DOHH2 (cell line): Measurements from ENCODE around the gene MCC.

Experiments used
- H3F3A ChIP-seq: fragments of 200-600 bp; sonication (generic), shearing (Covaris generic); 2 replicates; pipeline ENCODE4 v1.6.0; 2016; ENCODE audit warnings: antibody characterized with exemption, mild to moderate bottlenecking; ENCODE audit not compliant: control insufficient read depth, insufficient read depth
- H3K27ac ChIP-seq: fragments of 200-600 bp; sonication (generic); 2 replicates; pipeline ENCODE4 v1.5.1; 2014; ENCODE audit warnings: low read depth, mild to moderate bottlenecking, low read length, moderate library complexity
- H3K27me3 ChIP-seq: fragments of 200-600 bp; sonication (generic); 2 replicates; pipeline ENCODE4 v1.6.1; 2014; ENCODE audit warnings: mild to moderate bottlenecking, low read length, mixed read lengths; ENCODE audit not compliant: control insufficient read depth
- H3K36me3 ChIP-seq: fragments of 200-600 bp; sonication (generic); 2 replicates; pipeline ENCODE4 v1.6.1; 2014; ENCODE audit warnings: mild to moderate bottlenecking, low read length, moderate library complexity, mixed read lengths; ENCODE audit not compliant: control insufficient read depth
- H3K4me1 ChIP-seq: fragments of 200-600 bp; sonication (generic); 2 replicates; pipeline ENCODE4 v1.6.1; 2014; ENCODE audit warnings: mild to moderate bottlenecking, low read length, mixed read lengths; ENCODE audit not compliant: control insufficient read depth
- H3K4me2 ChIP-seq: fragments of 200-600 bp; sonication (generic); 2 replicates; pipeline ENCODE4 v1.6.0; 2014; ENCODE audit warnings: mild to moderate bottlenecking, low read length, moderate library complexity
- H3K4me3 ChIP-seq: fragments of 200-600 bp; sonication (generic); 2 replicates; pipeline ENCODE4 v1.5.1; 2014; ENCODE audit warnings: mild to moderate bottlenecking, low read length, mixed read lengths
- H3K79me2 ChIP-seq: fragments of 200-600 bp; sonication (generic); 2 replicates; pipeline ENCODE4 v1.6.1; 2014; ENCODE audit warnings: mild to moderate bottlenecking, low read length, mixed read lengths; ENCODE audit not compliant: control insufficient read depth
- H3K9me2 ChIP-seq: fragments of 200-600 bp; sonication (generic); replicated peaks from 2 replicates; pipeline ENCODE4 v1.6.1; 2014; ENCODE audit warnings: mild to moderate bottlenecking, low read length, mixed read lengths; ENCODE audit not compliant: control insufficient read depth
- H3K9me3 ChIP-seq: fragments of 200-600 bp; sonication (generic); 2 replicates; pipeline ENCODE4 v1.6.1; 2014; ENCODE audit warnings: antibody characterized with exemption, low read length, mixed read lengths; ENCODE audit not compliant: control insufficient read depth, insufficient read depth
- H4K20me1 ChIP-seq: fragments of 200-600 bp; sonication (generic); 2 replicates; pipeline ENCODE4 v1.6.0; 2014; ENCODE audit warnings: low read depth, mild to moderate bottlenecking, antibody characterized with exemption, low read length, moderate library complexity; ENCODE audit not compliant: control insufficient read depth, insufficient read depth
- CTCF ChIP-seq: fragments of 200-600 bp; sonication (generic); IDR thresholded peaks from one replicate; pipeline ENCODE4 v1.5.1; 2014; ENCODE audit warnings: antibody characterized with exemption, mild to moderate bottlenecking, low read depth, low read length; ENCODE audit not compliant: poor library complexity, severe bottlenecking
- EZH2phosphoT487 ChIP-seq: fragments of 200-600 bp; sonication (generic); IDR thresholded peaks from 2 replicates; pipeline ENCODE4 v1.6.1; 2017; ENCODE audit warnings: borderline replicate concordance, mild to moderate bottlenecking, antibody characterized with exemption, low read length, moderate library complexity, mixed read lengths

Gene MCC

GRCh38 chr5:113447498-113448050 lies 40.7 kb downstream of the MCC start:
- Histone ChIP-seq H3K4me3 (no peak overlapping the region), H3K27me3 (no peaks in the 10 kb centered on the region), H3K4me2 (no peak overlapping the region), H4K20me1 (no peaks in the 10 kb centered on the region), H3K9me3 (no peaks in the 10 kb centered on the region; the same call in 1 of the 2 replicates), H3K4me1 (no peaks in the 10 kb centered on the region), H3F3A (no peaks in the 10 kb centered on the region), H3K9me2 (no peaks in the 10 kb centered on the region), H3K36me3 (no peaks in the 10 kb centered on the region), H3K79me2 (no peaks in the 10 kb centered on the region), H3K27ac (no peak overlapping the region)
- TF ChIP-seq EZH2phosphoT487 (no peak), CTCF (no peak)

GRCh38 chr5:113446358-113446927 lies 41.8 kb downstream of the MCC start:
- Histone ChIP-seq H3F3A (no peaks in the 10 kb centered on the region), H3K4me2 (no peak overlapping the region), H3K79me2 (no peaks in the 10 kb centered on the region), H3K36me3 (no peaks in the 10 kb centered on the region), H3K27me3 (no peaks in the 10 kb centered on the region), H3K9me3 (no peaks in the 10 kb centered on the region; the same call in 1 of the 2 replicates), H3K4me1 (no peaks in the 10 kb centered on the region), H3K9me2 (no peaks in the 10 kb centered on the region), H3K27ac (no peak overlapping the region), H3K4me3 (no peak overlapping the region), H4K20me1 (no peaks in the 10 kb centered on the region)
- TF ChIP-seq EZH2phosphoT487 (no peak), CTCF (no peak)

- no peaks in the 10 kb centered on the region for H4K20me1 ChIP-seq
- no peaks in the 10 kb centered on the region for H3K4me1 ChIP-seq
- H3K9me3 ChIP-seq, result no peaks in the 10 kb centered on the region
- no peak overlapping the region for H3K27ac ChIP-seq
- no peaks in the 10 kb centered on the region for H3K27me3 ChIP-seq
- no peaks in the 10 kb centered on the region for H3K36me3 ChIP-seq
- H3K4me2 ChIP-seq, result no peak overlapping the region
- H3K4me3 ChIP-seq, result no peak overlapping the region
- TF ChIP-seq CTCF (no peak), EZH2phosphoT487 (no peak)
- no peaks in the 10 kb centered on the region for H3F3A ChIP-seq
- H3K9me2 ChIP-seq, result no peaks in the 10 kb centered on the region
- no peaks in the 10 kb centered on the region for H3K79me2 ChIP-seq
These were observed 51.1 kb downstream of the MCC start for GRCh38 chr5:113437111-113437510.
